HUES48 (cell line): Measurements from ENCODE around the gene IRF2.
"Not testable (repeated sequence)": the region's sequence is repeated elsewhere in the genome, so short reads cannot be mapped to it uniquely, and the experiment has no call there.

ENCODE experiments used
- H3K27ac ChIP-seq: one replicate; pipeline ENCODE4 v1.7.0; 2013; ENCODE audit warnings: low read depth, low read length, inconsistent platforms
- H3K27me3 ChIP-seq: 2 replicates; pipeline ENCODE4 v1.6.1; 2013; ENCODE audit warnings: mild to moderate bottlenecking, low read length; ENCODE audit not compliant: control insufficient read depth, insufficient read depth
- H3K36me3 ChIP-seq: 2 replicates; pipeline ENCODE4 v1.6.1; 2013; ENCODE audit warnings: low read length; ENCODE audit not compliant: control insufficient read depth, insufficient read depth
- H3K4me1 ChIP-seq: 2 replicates; pipeline ENCODE4 v1.6.1; 2013; ENCODE audit warnings: mild to moderate bottlenecking, low read length; ENCODE audit not compliant: control insufficient read depth, insufficient read depth
- H3K4me3 ChIP-seq: 2 replicates; pipeline ENCODE4 v1.5.1; 2013; ENCODE audit warnings: mild to moderate bottlenecking, low read depth, low read length
- H3K9ac ChIP-seq: 2 replicates; pipeline ENCODE4 v1.6.1; 2013; ENCODE audit warnings: mild to moderate bottlenecking, low read depth, low read length, moderate library complexity
- H3K9me3 ChIP-seq: 2 replicates; pipeline ENCODE4 v1.6.1; 2013; ENCODE audit warnings: low read length; ENCODE audit not compliant: control insufficient read depth, insufficient read depth

IRF2 gene

GRCh38 chr4:184384810-184385557 is 89.4 kb downstream of the IRF2 start:
- peaks cover 66% of the 10 kb centered on the region for H3K4me1 ChIP-seq

GRCh38 chr4:184384056-184384809 is 90.1 kb downstream of the IRF2 start:
- peaks cover 58% of the 10 kb centered on the region for H3K4me1 ChIP-seq
- H3K27ac ChIP-seq = peak overlapping the region; percentile 14
- H3K27me3 ChIP-seq = no peaks in the 10 kb centered on the region
- no peak overlapping the region for H3K9ac ChIP-seq
- peaks cover 5% of the 10 kb centered on the region; the same call in 1 of the 2 replicates for H3K36me3 ChIP-seq
- no peaks in the 10 kb centered on the region for H3K9me3 ChIP-seq
- H3K4me3 ChIP-seq = no peak overlapping the region

More at GRCh38 chr4:184384810-184385557, 89.4 kb downstream of the IRF2 start:
- H3K27me3 ChIP-seq = no peaks in the 10 kb centered on the region
- H3K9ac ChIP-seq = no peak overlapping the region
- no peak overlapping the region for H3K4me3 ChIP-seq
- H3K27ac ChIP-seq = peak overlapping the region; percentile 77
- H3K36me3 ChIP-seq = peaks cover 5% of the 10 kb centered on the region; the same call in 1 of the 2 replicates
- H3K9me3 ChIP-seq = no peaks in the 10 kb centered on the region

- Histone ChIP-seq H3K4me1 (peaks cover 57% of the 10 kb centered on the region), H3K36me3 (peaks cover 5% of the 10 kb centered on the region; the same call in 1 of the 2 replicates), H3K4me3 (no peak overlapping the region; the same call in 1 of the 2 replicates), H3K9me3 (no peaks in the 10 kb centered on the region), H3K27ac (peak overlapping the region; percentile 73), H3K9ac (no peak overlapping the region), H3K27me3 (no peaks in the 10 kb centered on the region)
Observed at GRCh38 chr4:184383497-184384055, 90.8 kb downstream of the IRF2 start.

GRCh38 chr4:184382189-184382846 is 92.0 kb downstream of the IRF2 start:
- H3K4me1 ChIP-seq = peaks cover 54% of the 10 kb centered on the region
- H3K9ac ChIP-seq = no peak overlapping the region
- no peak overlapping the region for H3K4me3 ChIP-seq
- no peaks in the 10 kb centered on the region for H3K9me3 ChIP-seq
- no peak overlapping the region for H3K27ac ChIP-seq
- H3K27me3 ChIP-seq = no peaks in the 10 kb centered on the region
- no peaks in the 10 kb centered on the region for H3K36me3 ChIP-seq

- Histone ChIP-seq H3K27me3 (no peaks in the 10 kb centered on the region), H3K36me3 (no peaks in the 10 kb centered on the region), H3K9me3 (no peaks in the 10 kb centered on the region), H3K4me3 (no peak overlapping the region), H3K4me1 (peaks cover 38% of the 10 kb centered on the region), H3K27ac (no peak overlapping the region), H3K9ac (no peak overlapping the region)
Observed at GRCh38 chr4:184380707-184381106, 93.6 kb downstream of the IRF2 start.

GRCh38 chr4:184380214-184380613 is 94.1 kb downstream of the IRF2 start:
- H3K9ac ChIP-seq, H3K27me3 ChIP-seq, H3K9me3 ChIP-seq, H3K27ac ChIP-seq, H3K4me3 ChIP-seq, H3K36me3 ChIP-seq: not testable (repeated sequence)
- peaks cover 33% of the 10 kb centered on the region for H3K4me1 ChIP-seq

GRCh38 chr4:184376923-184377322 is 97.4 kb downstream of the IRF2 start:
- no peaks in the 10 kb centered on the region for H3K36me3 ChIP-seq
- no peaks in the 10 kb centered on the region for H3K27me3 ChIP-seq
- no peak overlapping the region for H3K27ac ChIP-seq
- no peak overlapping the region for H3K9ac ChIP-seq
- peaks cover under 1% of the 10 kb centered on the region; the same call in 1 of the 2 replicates for H3K4me1 ChIP-seq
- H3K9me3 ChIP-seq = no peaks in the 10 kb centered on the region
- no peak overlapping the region for H3K4me3 ChIP-seq

- H3K36me3 ChIP-seq = no peaks in the 10 kb centered on the region
- no peaks in the 10 kb centered on the region for H3K4me1 ChIP-seq
- no peaks in the 10 kb centered on the region for H3K27me3 ChIP-seq
- no peak overlapping the region for H3K4me3 ChIP-seq
- no peak overlapping the region for H3K9ac ChIP-seq
- H3K27ac ChIP-seq = peak overlapping the region; percentile 3
- H3K9me3 ChIP-seq = no peaks in the 10 kb centered on the region
Observed at GRCh38 chr4:184376126-184376838, 98.1 kb downstream of the IRF2 start.

- H3K4me3 ChIP-seq, H3K9me3 ChIP-seq, H3K27me3 ChIP-seq: not testable (repeated sequence)
Observed at GRCh38 chr4:184375623-184376022, 98.7 kb downstream of the IRF2 start.

GRCh38 chr4:184375027-184375426 is 99.3 kb downstream of the IRF2 start:
- no peak overlapping the region for H3K27ac ChIP-seq

More at GRCh38 chr4:184375623-184376022, 98.7 kb downstream of the IRF2 start:
- not testable (repeated sequence) for H3K27ac ChIP-seq, H3K36me3 ChIP-seq, H3K4me1 ChIP-seq, H3K9ac ChIP-seq

More at GRCh38 chr4:184375027-184375426, 99.3 kb downstream of the IRF2 start:
- no peaks in the 10 kb centered on the region for H3K9me3 ChIP-seq
- no peaks in the 10 kb centered on the region for H3K36me3 ChIP-seq
- no peak overlapping the region for H3K4me3 ChIP-seq
- H3K4me1 ChIP-seq = no peaks in the 10 kb centered on the region
- no peak overlapping the region for H3K9ac ChIP-seq
- no peaks in the 10 kb centered on the region for H3K27me3 ChIP-seq
